Hepatocyte (in vitro differentiated cells): ENCODE data around the gene CYP4A22.

Source experiments
- EZH2 ChIP-seq: fragments of 200-600 bp; sonication (generic); IDR thresholded peaks from 2 replicates; pipeline ENCODE4 v1.6.1; 2016; ENCODE audit warnings: antibody characterized with exemption, mild to moderate bottlenecking, borderline replicate concordance
- EZH2phosphoT487 ChIP-seq: fragments of 200-600 bp; sonication (generic); IDR thresholded peaks from one replicate; pipeline ENCODE4 v1.6.1; 2018; ENCODE audit warnings: antibody characterized with exemption, mild to moderate bottlenecking, low read depth, moderate library complexity; ENCODE audit not compliant: unreplicated experiment, severe bottlenecking
- TF ChIP-seq, protein P1 (sequence below): fragments of 200-600 bp; sonication (generic); IDR thresholded peaks from 2 replicates; pipeline ENCODE4 v1.5.1; 2016; ENCODE audit warnings: antibody characterized with exemption, mild to moderate bottlenecking; ENCODE audit not compliant: poor library complexity

DNA sequence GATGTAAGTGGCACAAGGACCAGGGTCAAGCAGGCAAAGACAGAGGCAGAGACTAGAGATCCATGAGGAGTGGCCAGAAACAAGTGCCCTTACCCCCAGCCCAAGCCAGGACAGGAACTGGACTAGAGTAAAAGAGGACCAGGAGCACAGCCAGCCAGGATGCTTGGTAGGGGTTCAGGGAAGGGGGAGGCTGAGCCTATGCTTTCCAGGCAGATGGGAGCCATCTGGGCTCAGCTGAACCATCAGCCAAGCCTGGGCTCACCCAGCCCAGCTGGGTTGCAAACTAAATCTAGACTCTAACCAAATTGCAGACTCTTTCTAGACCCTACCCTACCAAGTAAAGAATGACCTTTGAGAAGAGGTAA, 37.4 kb downstream of the CYP4A22 start:
- TF ChIP-seq, protein P1, sequence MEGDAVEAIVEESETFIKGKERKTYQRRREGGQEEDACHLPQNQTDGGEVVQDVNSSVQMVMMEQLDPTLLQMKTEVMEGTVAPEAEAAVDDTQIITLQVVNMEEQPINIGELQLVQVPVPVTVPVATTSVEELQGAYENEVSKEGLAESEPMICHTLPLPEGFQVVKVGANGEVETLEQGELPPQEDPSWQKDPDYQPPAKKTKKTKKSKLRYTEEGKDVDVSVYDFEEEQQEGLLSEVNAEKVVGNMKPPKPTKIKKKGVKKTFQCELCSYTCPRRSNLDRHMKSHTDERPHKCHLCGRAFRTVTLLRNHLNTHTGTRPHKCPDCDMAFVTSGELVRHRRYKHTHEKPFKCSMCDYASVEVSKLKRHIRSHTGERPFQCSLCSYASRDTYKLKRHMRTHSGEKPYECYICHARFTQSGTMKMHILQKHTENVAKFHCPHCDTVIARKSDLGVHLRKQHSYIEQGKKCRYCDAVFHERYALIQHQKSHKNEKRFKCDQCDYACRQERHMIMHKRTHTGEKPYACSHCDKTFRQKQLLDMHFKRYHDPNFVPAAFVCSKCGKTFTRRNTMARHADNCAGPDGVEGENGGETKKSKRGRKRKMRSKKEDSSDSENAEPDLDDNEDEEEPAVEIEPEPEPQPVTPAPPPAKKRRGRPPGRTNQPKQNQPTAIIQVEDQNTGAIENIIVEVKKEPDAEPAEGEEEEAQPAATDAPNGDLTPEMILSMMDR, result no peak
- TF ChIP-seq EZH2 (no peak), EZH2phosphoT487 (no peak)
